Measurements from ENCODE around the gene OPA3.

Gene OPA3

DNA sequence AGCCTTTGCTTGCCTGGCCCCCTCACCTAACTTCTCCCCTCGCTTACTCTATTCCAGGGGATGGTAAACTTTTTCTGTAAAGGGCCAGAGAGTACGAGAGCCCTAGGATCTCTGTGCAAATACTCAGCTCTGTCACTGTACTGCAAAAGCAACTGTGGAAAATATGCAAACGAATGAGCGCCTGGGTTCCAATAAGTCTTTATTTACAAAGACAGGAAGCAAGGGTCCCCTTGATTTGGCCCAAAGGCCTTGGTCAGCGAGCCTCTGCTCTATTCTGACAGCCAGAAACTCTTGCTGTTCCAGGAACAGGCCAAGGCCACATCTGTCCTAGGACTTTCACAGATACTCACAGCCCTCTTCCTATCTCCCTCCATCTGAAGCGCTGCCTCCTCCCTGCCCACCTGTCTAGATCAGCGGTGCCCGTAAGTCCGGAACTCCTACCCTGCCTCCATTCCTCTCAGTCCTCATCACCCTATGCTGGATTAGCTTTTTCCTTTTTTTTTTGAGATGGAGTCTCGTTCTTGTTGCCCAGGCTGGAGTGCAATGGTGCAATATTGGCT lies 37.3 kb downstream of the OPA3 start:
- no peak for TF ChIP-seq CTCF (IDR thresholded peaks at IDR 0.05; ENCODE audit: low read depth, low read length)
- H3K4me3 ChIP-seq (ENCODE audit: low read depth, low read length) = no peak overlapping the region

- no peak overlapping the region for H3K4me3 ChIP-seq (ENCODE audit: low read depth, low read length)
- no peak for TF ChIP-seq CTCF (IDR thresholded peaks at IDR 0.05; ENCODE audit: low read depth, low read length)
Observed at GRCh38 chr19:45542234-45542668, 42.4 kb downstream of the OPA3 start.

GRCh38 chr19:45539459-45539858 lies 45.1 kb downstream of the OPA3 start:
- H3K4me3 ChIP-seq (ENCODE audit: low read depth, low read length) = no peak overlapping the region
- no peak for TF ChIP-seq CTCF (IDR thresholded peaks at IDR 0.05; ENCODE audit: low read depth, low read length)

DNA sequence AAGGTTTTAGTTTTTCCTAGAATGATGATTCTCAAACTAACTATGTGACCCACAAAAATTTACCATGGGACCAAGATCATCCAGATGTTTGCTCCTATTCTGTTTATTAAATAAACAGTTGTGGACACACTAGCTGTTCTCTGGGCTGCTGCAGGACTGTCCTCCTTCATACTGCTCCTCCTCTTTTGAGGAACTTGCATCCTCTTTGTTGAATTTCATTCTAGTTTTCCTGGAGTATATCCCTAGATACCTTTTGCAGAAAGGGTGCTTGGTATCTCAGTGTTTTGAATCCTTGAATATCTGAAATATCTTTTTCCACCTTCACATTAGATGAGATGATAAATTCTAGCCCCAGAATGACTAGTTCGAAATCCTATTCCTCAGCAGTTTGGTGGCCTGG lies 53.3 kb downstream of the OPA3 start:
- no peak for TF ChIP-seq CTCF (IDR thresholded peaks at IDR 0.05; ENCODE audit: low read depth, low read length)
- no peak overlapping the region for H3K4me3 ChIP-seq (ENCODE audit: low read depth, low read length)

- H3K4me3 ChIP-seq (ENCODE audit: low read depth, low read length) = no peak overlapping the region
- no peak for TF ChIP-seq CTCF (IDR thresholded peaks at IDR 0.05; ENCODE audit: low read depth, low read length)
Observed at GRCh38 chr19:45529420-45529785, 55.2 kb downstream of the OPA3 start.

DNA sequence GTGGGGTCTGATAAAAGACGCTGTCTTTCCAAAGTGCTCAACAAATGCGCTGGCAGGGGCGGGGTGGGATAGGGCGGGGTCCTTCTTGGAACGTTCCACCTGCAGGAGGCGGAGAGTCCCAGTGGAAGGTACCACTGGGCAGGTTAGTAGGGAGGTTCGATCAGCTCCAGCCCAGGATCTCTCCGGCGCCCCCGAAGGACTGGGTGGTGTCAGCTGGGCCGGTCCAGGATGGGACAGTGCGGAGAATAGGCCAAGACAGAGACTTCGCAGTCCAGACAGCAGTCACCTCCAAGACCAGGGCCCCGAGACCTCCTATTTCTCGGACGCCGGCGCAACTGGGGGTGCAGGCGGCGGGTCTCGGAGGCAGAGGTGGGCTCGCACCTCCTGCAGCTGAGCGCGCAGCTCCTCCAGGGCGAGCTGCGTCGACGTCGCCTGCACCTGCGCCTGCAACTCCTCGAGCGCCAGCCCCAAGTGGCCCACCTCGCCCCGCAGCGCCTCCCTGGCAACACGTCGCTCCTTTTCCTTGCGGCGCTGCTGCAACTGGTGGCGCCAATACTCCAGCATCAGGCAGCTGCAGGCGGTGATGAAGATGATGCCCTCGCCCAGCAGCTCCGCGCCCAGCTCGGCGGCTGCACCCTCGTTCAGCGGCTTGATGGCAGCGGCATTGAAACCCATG lies 55.7 kb downstream of the OPA3 start:
- no peak overlapping the region for H3K4me3 ChIP-seq (ENCODE audit: low read depth, low read length)
- no peak for TF ChIP-seq CTCF (IDR thresholded peaks at IDR 0.05; ENCODE audit: low read depth, low read length)

GRCh38 chr19:45528149-45528743 lies 56.4 kb downstream of the OPA3 start:
- H3K4me3 ChIP-seq (ENCODE audit: low read depth, low read length) = no peak overlapping the region
- no peak for TF ChIP-seq CTCF (IDR thresholded peaks at IDR 0.05; ENCODE audit: low read depth, low read length)

All from WI38 (cell line).